SK-N-MC (cell line): ENCODE results near the gene VWA1.
"Not testable (repeated sequence)": the region's sequence is repeated elsewhere in the genome, so short reads cannot be mapped to it uniquely, and the experiment has no call there.

ENCODE experiments used
- EZH2 ChIP-seq: fragments of 200-600 bp; sonication (generic); IDR thresholded peaks from one replicate; pipeline ENCODE4 v1.6.1; 2017; ENCODE audit warnings: antibody characterized with exemption
- POLR2AphosphoS5 ChIP-seq: IDR thresholded peaks from 2 replicates; pipeline ENCODE4 v1.6.1; 2012; ENCODE audit warnings: mild to moderate bottlenecking, low read depth, low read length, borderline replicate concordance

- TF ChIP-seq POLR2AphosphoS5, EZH2: not testable (repeated sequence)
Observed at GRCh38 chr1:1459156-1459555, 23.7 kb downstream of the VWA1 start.
